ENCODE measurements around the gene UHMK1.
"Not testable (repeated sequence)": the region's sequence is repeated elsewhere in the genome, so short reads cannot be mapped to it uniquely, and the experiment has no call there.

The UHMK1 gene

GRCh38 chr1:162497723-162498495 is at the start of gene UHMK1:
UHMK1 (plus strand) TSS chr1:162497818; CDS start chr1:162498001, 183 bp downstream.
- Histone ChIP-seq H3K27me3 (ENCODE audit: insufficient read depth, low read length) (no peaks in the 10 kb centered on the region), H3K9me3 (ENCODE audit: low read length) (no peaks in the 10 kb centered on the region), H3K4me1 (ENCODE audit: insufficient read depth, low read length) (peaks cover 21% of the 10 kb centered on the region), H3K36me3 (ENCODE audit: insufficient read depth, low read length) (peaks cover 29% of the 10 kb centered on the region), H2AFZ (ENCODE audit: low read depth, low read length) (peak within 1 kb of the TSS; percentile 99), H3K4me3 (ENCODE audit: low read length) (peak within 1 kb of the TSS; percentile 93)

GRCh38 chr1:162454361-162454760 is 43.3 kb upstream of the UHMK1 start:
- H3K36me3 ChIP-seq (ENCODE audit: insufficient read depth, low read length): not testable (repeated sequence)

GRCh38 chr1:162456323-162456722 is 41.3 kb upstream of the UHMK1 start:
- H3K4me1 ChIP-seq (ENCODE audit: insufficient read depth, low read length): no peaks in the 10 kb centered on the region
- H3K27me3 ChIP-seq (ENCODE audit: insufficient read depth, low read length): no peaks in the 10 kb centered on the region
- H3K4me3 ChIP-seq (ENCODE audit: low read length): no peak overlapping the region
- no peaks in the 10 kb centered on the region for H3K36me3 ChIP-seq (ENCODE audit: insufficient read depth, low read length)
- no peak overlapping the region for H2AFZ ChIP-seq (ENCODE audit: low read depth, low read length)
- H3K9me3 ChIP-seq (ENCODE audit: low read length): no peaks in the 10 kb centered on the region

More at GRCh38 chr1:162454361-162454760, 43.3 kb upstream of the UHMK1 start:
- H3K27me3 ChIP-seq (ENCODE audit: insufficient read depth, low read length); H3K4me1 ChIP-seq (ENCODE audit: insufficient read depth, low read length); H3K4me3 ChIP-seq (ENCODE audit: low read length); H2AFZ ChIP-seq (ENCODE audit: low read depth, low read length); H3K9me3 ChIP-seq (ENCODE audit: low read length): not testable (repeated sequence)

- H3K36me3 ChIP-seq (ENCODE audit: insufficient read depth, low read length): no peaks in the 10 kb centered on the region
- H3K4me3 ChIP-seq (ENCODE audit: low read length): no peak overlapping the region
- H3K27me3 ChIP-seq (ENCODE audit: insufficient read depth, low read length): no peaks in the 10 kb centered on the region
- H2AFZ ChIP-seq (ENCODE audit: low read depth, low read length): no peak overlapping the region
- H3K4me1 ChIP-seq (ENCODE audit: insufficient read depth, low read length): no peaks in the 10 kb centered on the region
- no peaks in the 10 kb centered on the region for H3K9me3 ChIP-seq (ENCODE audit: low read length)
Measured at GRCh38 chr1:162458236-162458635, 39.4 kb upstream of the UHMK1 start.

GRCh38 chr1:162462425-162462824 is 35.2 kb upstream of the UHMK1 start:
- not testable (repeated sequence) for H3K4me3 ChIP-seq (ENCODE audit: low read length); H3K4me1 ChIP-seq (ENCODE audit: insufficient read depth, low read length); H3K27me3 ChIP-seq (ENCODE audit: insufficient read depth, low read length); H3K9me3 ChIP-seq (ENCODE audit: low read length); H3K36me3 ChIP-seq (ENCODE audit: insufficient read depth, low read length); H2AFZ ChIP-seq (ENCODE audit: low read depth, low read length)

GRCh38 chr1:162463021-162463420 is 34.6 kb upstream of the UHMK1 start:
- Histone ChIP-seq H3K9me3 (ENCODE audit: low read length) (no peaks in the 10 kb centered on the region), H3K27me3 (ENCODE audit: insufficient read depth, low read length) (no peaks in the 10 kb centered on the region), H3K4me3 (ENCODE audit: low read length) (no peak overlapping the region), H3K36me3 (ENCODE audit: insufficient read depth, low read length) (no peaks in the 10 kb centered on the region), H2AFZ (ENCODE audit: low read depth, low read length) (no peak overlapping the region), H3K4me1 (ENCODE audit: insufficient read depth, low read length) (no peaks in the 10 kb centered on the region)

- Histone ChIP-seq H3K4me3 (ENCODE audit: low read length) (no peak overlapping the region), H3K9me3 (ENCODE audit: low read length) (no peaks in the 10 kb centered on the region), H3K36me3 (ENCODE audit: insufficient read depth, low read length) (no peaks in the 10 kb centered on the region), H2AFZ (ENCODE audit: low read depth, low read length) (no peak overlapping the region), H3K4me1 (ENCODE audit: insufficient read depth, low read length) (no peaks in the 10 kb centered on the region), H3K27me3 (ENCODE audit: insufficient read depth, low read length) (no peaks in the 10 kb centered on the region)
Measured at GRCh38 chr1:162466797-162467196, 30.8 kb upstream of the UHMK1 start.

GRCh38 chr1:162470216-162470615 is 27.4 kb upstream of the UHMK1 start:
- H2AFZ ChIP-seq (ENCODE audit: low read depth, low read length): no peak overlapping the region
- no peaks in the 10 kb centered on the region for H3K4me1 ChIP-seq (ENCODE audit: insufficient read depth, low read length)
- H3K36me3 ChIP-seq (ENCODE audit: insufficient read depth, low read length): no peaks in the 10 kb centered on the region
- H3K9me3 ChIP-seq (ENCODE audit: low read length): peaks cover 1% of the 10 kb centered on the region
- no peaks in the 10 kb centered on the region for H3K27me3 ChIP-seq (ENCODE audit: insufficient read depth, low read length)
- no peak overlapping the region for H3K4me3 ChIP-seq (ENCODE audit: low read length)

- no peaks in the 10 kb centered on the region for H3K27me3 ChIP-seq (ENCODE audit: insufficient read depth, low read length)
- H3K4me1 ChIP-seq (ENCODE audit: insufficient read depth, low read length): no peaks in the 10 kb centered on the region
- peaks cover 4% of the 10 kb centered on the region for H3K9me3 ChIP-seq (ENCODE audit: low read length)
- no peaks in the 10 kb centered on the region for H3K36me3 ChIP-seq (ENCODE audit: insufficient read depth, low read length)
- no peak overlapping the region for H2AFZ ChIP-seq (ENCODE audit: low read depth, low read length)
- no peak overlapping the region for H3K4me3 ChIP-seq (ENCODE audit: low read length)
Measured at GRCh38 chr1:162471290-162471853, 26.2 kb upstream of the UHMK1 start.

- Histone ChIP-seq H3K4me3 (ENCODE audit: low read length) (no peak overlapping the region), H2AFZ (ENCODE audit: low read depth, low read length) (no peak overlapping the region), H3K36me3 (ENCODE audit: insufficient read depth, low read length) (no peaks in the 10 kb centered on the region), H3K27me3 (ENCODE audit: insufficient read depth, low read length) (no peaks in the 10 kb centered on the region), H3K4me1 (ENCODE audit: insufficient read depth, low read length) (no peaks in the 10 kb centered on the region), H3K9me3 (ENCODE audit: low read length) (peaks cover 4% of the 10 kb centered on the region)
Measured at GRCh38 chr1:162475089-162475488, 22.5 kb upstream of the UHMK1 start.

GRCh38 chr1:162475539-162476185 is 22.0 kb upstream of the UHMK1 start:
- H3K9me3 ChIP-seq (ENCODE audit: low read length): peaks cover 4% of the 10 kb centered on the region
- no peaks in the 10 kb centered on the region for H3K36me3 ChIP-seq (ENCODE audit: insufficient read depth, low read length)
- H2AFZ ChIP-seq (ENCODE audit: low read depth, low read length): no peak overlapping the region
- H3K4me3 ChIP-seq (ENCODE audit: low read length): no peak overlapping the region
- H3K27me3 ChIP-seq (ENCODE audit: insufficient read depth, low read length): no peaks in the 10 kb centered on the region
- H3K4me1 ChIP-seq (ENCODE audit: insufficient read depth, low read length): no peaks in the 10 kb centered on the region

- no peak overlapping the region for H2AFZ ChIP-seq (ENCODE audit: low read depth, low read length)
- H3K4me1 ChIP-seq (ENCODE audit: insufficient read depth, low read length): no peaks in the 10 kb centered on the region
- H3K9me3 ChIP-seq (ENCODE audit: low read length): peaks cover 4% of the 10 kb centered on the region
- H3K4me3 ChIP-seq (ENCODE audit: low read length): no peak overlapping the region
- H3K36me3 ChIP-seq (ENCODE audit: insufficient read depth, low read length): no peaks in the 10 kb centered on the region
- H3K27me3 ChIP-seq (ENCODE audit: insufficient read depth, low read length): no peaks in the 10 kb centered on the region
Measured at GRCh38 chr1:162476620-162477019, 21.0 kb upstream of the UHMK1 start.

GRCh38 chr1:162485236-162485635 is 12.4 kb upstream of the UHMK1 start:
- no peak overlapping the region for H3K4me3 ChIP-seq (ENCODE audit: low read length)
- no peaks in the 10 kb centered on the region for H3K27me3 ChIP-seq (ENCODE audit: insufficient read depth, low read length)
- no peaks in the 10 kb centered on the region for H3K36me3 ChIP-seq (ENCODE audit: insufficient read depth, low read length)
- H3K9me3 ChIP-seq (ENCODE audit: low read length): no peaks in the 10 kb centered on the region
- no peaks in the 10 kb centered on the region for H3K4me1 ChIP-seq (ENCODE audit: insufficient read depth, low read length)
- H2AFZ ChIP-seq (ENCODE audit: low read depth, low read length): no peak overlapping the region
